K562 (cell line): ENCODE results near the gene USHBP1. TPM values are rescaled to one million over a fixed set of nuclear protein-coding genes. Genes with fewer than 3 reads are reported as not detected.

Experiments
- ATAC-seq: fragments of 200-7000 bp; cut with Tn5 transposase; 3 replicates; pipeline ENCODE4 v1.9.1; 2020; ENCODE audit warnings: moderate library complexity
- BruUV-seq: library from RNA; stranded (reverse); fragments of 400-500 nt; replicated peaks from 2 replicates; lab custom pipeline; 2021; lab: Mats Ljungman, UMichigan
- CTCF ChIA-PET: fragments of 300-600 bp; formaldehyde crosslinking; extraction: SDS; loops from one replicate; lab custom pipeline; 2021; ENCODE audit warnings: low intra/inter-chr PET ratio; lab: Yijun Ruan, JAX
- POLR2A ChIA-PET: fragments of 300-600, 350-650 bp; sonication (Branson Sonifier 250); formaldehyde crosslinking; extraction: SDS; loops from one replicate; lab custom pipeline; 2021; ENCODE audit warnings: antibody characterized with exemption, inconsistent platforms; lab: Yijun Ruan, JAX
- DNase-seq, 4 experiments: peaks; one replicate each; pipeline versions ENCODE4 v3.0.0 to v3.0.0-alpha.2; 2011 to 2018; ENCODE audit warnings: low spot score in 3 of 4, mixed read lengths in 3 of 4; ENCODE audit errors: extremely low read depth in 1 of 4
- FAIRE-seq: peaks from 2 replicates; lab custom pipeline; 2011; peaks lifted over from hg19 to GRCh38; lab: Jason Lieb, UNC
- H2AFZ ChIP-seq: 2 replicates; pipeline ENCODE4 v1.6.0; 2011; ENCODE audit warnings: low read depth, low read length, control low read depth, inconsistent platforms
- H3K27ac ChIP-seq: fragments of 200-600 bp; 3 replicates; pipeline ENCODE4 v1.8.0; 2011; ENCODE audit warnings: low read depth, mild to moderate bottlenecking, control low read depth, inconsistent platforms, low read length, moderate library complexity, mixed read lengths; ENCODE audit errors: extremely low read depth
- H3K27me3 ChIP-seq, 2 experiments: fragments of 300-600 bp in 1 of 2; 2 replicates in 1 of 2; 3 replicates in 1 of 2; pipeline versions ENCODE4 v1.6.0 to v1.8.0; 2011; ENCODE audit warnings: inconsistent platforms in 2 of 2, low read length in 2 of 2, mild to moderate bottlenecking in 1 of 2, mixed read lengths in 1 of 2, moderate library complexity in 1 of 2; ENCODE audit not compliant: control insufficient read depth in 2 of 2, insufficient read depth in 2 of 2
- H3K36me3 ChIP-seq: fragments of 300-600 bp; 3 replicates; pipeline ENCODE4 v1.8.0; 2011; ENCODE audit warnings: mild to moderate bottlenecking, low read length, inconsistent platforms; ENCODE audit not compliant: control insufficient read depth, insufficient read depth
- H3K4me1 ChIP-seq, 2 experiments: fragments of 200-600 bp in 1 of 2; replicated peaks in 1 of 2; 2 replicates in 1 of 2; 3 replicates in 1 of 2; pipeline versions ENCODE4 v1.5.1 to v1.8.0; 2011; ENCODE audit warnings: inconsistent platforms in 2 of 2, low read length in 2 of 2, mild to moderate bottlenecking in 1 of 2, mixed read lengths in 1 of 2, moderate library complexity in 1 of 2; ENCODE audit not compliant: control insufficient read depth in 2 of 2, insufficient read depth in 2 of 2
- H3K4me2 ChIP-seq: 2 replicates; pipeline ENCODE4 v1.6.1; 2011; ENCODE audit warnings: low read length, control low read depth, inconsistent platforms, mixed read lengths; ENCODE audit not compliant: insufficient read depth
- H3K4me3 ChIP-seq: fragments of 200-600 bp; sonication (generic), shearing (Covaris generic); 2 replicates; pipeline ENCODE4 v1.5.1; 2016; ENCODE audit warnings: control low read depth, inconsistent platforms
- H3K79me2 ChIP-seq: fragments of 200-600 bp; 3 replicates; pipeline ENCODE4 v1.8.0; 2011; ENCODE audit warnings: low read length, inconsistent platforms; ENCODE audit not compliant: control insufficient read depth, insufficient read depth
- H3K9ac ChIP-seq, 2 experiments: 2 replicates each; pipeline versions ENCODE4 v1.6.0 to v1.6.1; 2011; ENCODE audit warnings: low read depth in 2 of 2, low read length in 2 of 2, control low read depth in 1 of 2, inconsistent platforms in 1 of 2, mild to moderate bottlenecking in 1 of 2, mixed read lengths in 1 of 2; ENCODE audit not compliant: insufficient read depth in 1 of 2
- H3K9me1 ChIP-seq: one replicate; pipeline ENCODE4 v1.6.0; 2011; ENCODE audit warnings: inconsistent platforms, mild to moderate bottlenecking, low read length, moderate library complexity; ENCODE audit not compliant: control insufficient read depth, insufficient read depth
- H3K9me3 ChIP-seq: replicated peaks from 2 replicates; pipeline ENCODE4 v1.5.1; 2011; ENCODE audit warnings: low read depth, low read length, inconsistent platforms; ENCODE audit not compliant: control insufficient read depth, insufficient read depth
- H4K20me1 ChIP-seq: replicated peaks from 2 replicates; pipeline ENCODE4 v1.6.1; 2011; ENCODE audit warnings: low read length, inconsistent platforms, mixed read lengths; ENCODE audit not compliant: control insufficient read depth, insufficient read depth
- BRD4 ChIP-seq: fragments of 200-600 bp; sonication (generic); IDR thresholded peaks from 2 replicates; pipeline ENCODE4 v1.6.1; 2017; ENCODE audit warnings: inconsistent platforms
- CCAR2 ChIP-seq: fragments of 200-400 bp; formaldehyde crosslinking; IDR thresholded peaks from 2 replicates; pipeline ENCODE4 v1.6.1; 2017; ENCODE audit warnings: mild to moderate bottlenecking, low read depth, low read length
- EP400 ChIP-seq: fragments of 450-650 bp; IDR thresholded peaks from 2 replicates; pipeline ENCODE4 v1.6.1; 2017; ENCODE audit warnings: antibody characterized with exemption, mild to moderate bottlenecking, moderate library complexity
- HDAC3 ChIP-seq: fragments of 450-650 bp; IDR thresholded peaks from 2 replicates; pipeline ENCODE4 v1.6.1; 2018; ENCODE audit warnings: borderline replicate concordance, mild to moderate bottlenecking, moderate library complexity; ENCODE audit not compliant: partially characterized antibody
- MAFG ChIP-seq: fragments of 450-650 bp; conservative IDR thresholded peaks from 2 replicates; pipeline ENCODE4 v1.6.1; 2016; ENCODE audit warnings: missing genetic modification characterization, missing compliant biosample characterization
- MEF2D ChIP-seq: conservative IDR thresholded peaks from 2 replicates; pipeline ENCODE4 v1.6.1; 2016; ENCODE audit warnings: low read depth, missing genetic modification characterization, missing compliant biosample characterization
- PHB2 ChIP-seq: fragments of 450-650 bp; IDR thresholded peaks from 2 replicates; pipeline ENCODE4 v1.6.1; 2017; ENCODE audit warnings: low read depth
- PML ChIP-seq: IDR thresholded peaks from 2 replicates; pipeline ENCODE4 v1.6.1; 2012; ENCODE audit warnings: low read length, inconsistent platforms
- POLR2AphosphoS2 ChIP-seq: IDR thresholded peaks from 2 replicates; pipeline ENCODE4 v1.6.1; 2012; ENCODE audit warnings: low read length, improper control_type of control experiment
- POLR2AphosphoS5 ChIP-seq: IDR thresholded peaks from 2 replicates; pipeline ENCODE4 v1.6.1; 2011; ENCODE audit warnings: mild to moderate bottlenecking, low read depth, low read length, moderate library complexity; ENCODE audit not compliant: control insufficient read depth, insufficient read depth
- TAL1 ChIP-seq: fragments of 450-650 bp; IDR thresholded peaks from 2 replicates; pipeline ENCODE4 v1.6.1; 2016; ENCODE audit warnings: mild to moderate bottlenecking
- TSC22D4 ChIP-seq: fragments of 450-650 bp; IDR thresholded peaks from 2 replicates; pipeline ENCODE4 v1.6.1; 2016; ENCODE audit warnings: missing genetic modification characterization, missing biosample characterization, control low read depth
- ZBTB5 ChIP-seq: fragments of 450-650 bp; IDR thresholded peaks from 2 replicates; pipeline ENCODE4 v1.6.1; 2017; ENCODE audit warnings: antibody characterized with exemption
- ZBTB8A ChIP-seq: fragments of 450-650 bp; IDR thresholded peaks from 2 replicates; pipeline ENCODE4 v1.6.1; 2018; ENCODE audit warnings: mild to moderate bottlenecking, moderate library complexity; ENCODE audit not compliant: partially characterized antibody
- WGBS: fragments of 100-300 bp; shearing (Covaris generic); methylation state at CpG from one replicate; pipeline ENCODE4 v1.1.6; 2016; ENCODE audit warnings: low coverage, mixed read lengths; ENCODE audit not compliant: insufficient coverage; ENCODE audit errors: missing lambda C conversion rate; 5-methylcytosine and 5-hydroxymethylcytosine counted together
- in situ Hi-C: fragments of 300-500 bp; cut with MboI; formaldehyde crosslinking; loops from 4 replicates; pipeline ENCODE4 v1.15.0; 2018; ENCODE audit warnings: inconsistent platforms, mixed read lengths
- intact Hi-C: fragments of 100-400 bp; cut with micrococcal nuclease; formaldehyde crosslinking; loops from 2 replicates; pipeline ENCODE4 v1.14.2; 2022
- polyA plus RNA-seq, 8 experiments: library from polyadenylated mRNA; depleted of rRNA in 4 of 8; stranded (reverse) in 5 of 8; unstranded in 3 of 8; fragments of >200 nt; fragmentation: Nextera tagmentation in 2 of 8; fragmentation: Illumina TruSeq in 1 of 8; extraction: Ambion mirVana in 2 of 8; extraction: Trizol in 1 of 8; gene quantifications; 2 replicates each; pipeline versions ENCODE4 v1.2.1 to v1.2.3, GENCODE V29; 2011 to 2014; ENCODE audit warnings: inconsistent platforms in 1 of 8, missing spikeins in 1 of 8
- total RNA-seq, 7 experiments: library from RNA; depleted of rRNA in 6 of 7; stranded (reverse); fragments of >200 nt in 6 of 7; fragmentation: Illumina TruSeq in 2 of 7; extraction: Trizol in 2 of 7; gene quantifications; 2 replicates each; pipeline versions ENCODE4 v1.2.1 to v1.2.3, GENCODE V29; 2011 to 2021; ENCODE audit warnings: low replicate concordance in 1 of 7

The USHBP1 gene
- total and polyA plus RNA-seq, 9 of the 15 experiments (the other 6 are each of a cell fraction or from before 2014, with no cell fraction given): 0.03 to 0.10 (median 0.05) TPM; not detected in 5

GRCh38 chr19:17303940-17304267 lies 39.4 kb upstream of the USHBP1 start:
- no peaks in the 10 kb centered on the region for H4K20me1 ChIP-seq
- FAIRE-seq: no peak
- H3K4me1 ChIP-seq: peaks cover 26 to 64% of the 10 kb centered on the region in 2 experiments; a peak in 4 of 5 replicates
- ChIA-PET POLR2A (interaction anchor here (0.6 to 1.6 kb wide), 6 partner anchors 9 to 273 kb away, joined by 3 to 5 read pairs (median 4); partner anchors contain the start of gene BABAM1), CTCF (interaction anchor here (0.6 to 1.1 kb wide), 2 partner anchors 11 to 87 kb away, joined by 3 to 6 read pairs; no protein-coding TSS in a partner anchor)
- peaks cover 15% of the 10 kb centered on the region for H3K36me3 ChIP-seq
- no peak for DNase-seq
- H2AFZ ChIP-seq: peak overlapping the region; percentile 84
- H3K27me3 ChIP-seq: no peaks in the 10 kb centered on the region
- BruUV-seq: no TSS peak
- ATAC-seq: no peak
- H3K9me3 ChIP-seq: no peaks in the 10 kb centered on the region; the same call in 1 of the 2 replicates
- H3K9me1 ChIP-seq: no peaks in the 10 kb centered on the region
- no peak for TF ChIP-seq BRD4
- TF ChIP-seq EP400: no peak
- H3K9ac ChIP-seq: peak overlapping the region in 1 of 2 experiments; percentile 47; a peak in 2 of 4 replicates
- H3K4me3 ChIP-seq: no peak overlapping the region
- intact Hi-C loops: no loop called here
- peak overlapping the region; percentile 62 for H3K4me2 ChIP-seq
- in situ Hi-C loops: no loop called here
- H3K27ac ChIP-seq: peak overlapping the region; percentile 32
- peaks cover 31% of the 10 kb centered on the region for H3K79me2 ChIP-seq
- 61% methylated on average over 12 of the region's 12 CpGs for WGBS

GRCh38 chr19:17303167-17303939 lies 38.8 kb upstream of the USHBP1 start, which contains the start of gene ABHD8:
TSS of gene ABHD8 (minus strand) at chr19:17303425. CDS start at chr19:17301616, 1,809 bp downstream.
- H3K9me1 ChIP-seq: no peaks in the 10 kb centered on the region
- H3K4me1 ChIP-seq: peaks cover 26 to 60% of the 10 kb centered on the region in 2 experiments; a peak in 4 of 5 replicates
- H2AFZ ChIP-seq: peak within 1 kb of the TSS; percentile 84
- ChIA-PET POLR2A (interaction anchor here (0.6 to 1.6 kb wide), 8 partner anchors 9 to 496 kb away, joined by 3 to 5 read pairs (median 4); partner anchors contain the start of gene BABAM1), CTCF (interaction anchor here (1.1 kb wide), 1 partner anchor 10 kb away, joined by 6 read pairs; no protein-coding TSS in a partner anchor)
- peak within 1 kb of the TSS; percentile 77 for H3K27ac ChIP-seq
- H3K4me3 ChIP-seq: peak within 1 kb of the TSS; percentile 59
- peak within 1 kb of the TSS; percentile 60 to 93; a peak in 3 of 4 replicates for H3K9ac ChIP-seq
- under 1% methylated on average over 44 of the region's 52 CpGs for WGBS
- no peaks in the 10 kb centered on the region; the same call in 1 of the 2 replicates for H3K9me3 ChIP-seq
- H3K4me2 ChIP-seq: peak within 1 kb of the TSS; percentile 73
- intact Hi-C loops: no loop called here
- no TSS peak for BruUV-seq
- no peaks in the 10 kb centered on the region for H4K20me1 ChIP-seq
- peaks cover 18% of the 10 kb centered on the region for H3K36me3 ChIP-seq
- H3K79me2 ChIP-seq: peaks cover 31% of the 10 kb centered on the region
- no peaks in the 10 kb centered on the region for H3K27me3 ChIP-seq
- peak; percentile 94 for FAIRE-seq
- ATAC-seq: peak; percentile 92
- in situ Hi-C loops: no loop called here
- peak; percentile 92 to 98 (median 96) for DNase-seq
- TF ChIP-seq CCAR2: no peak
- no peak for TF ChIP-seq ZBTB8A
- TF ChIP-seq POLR2AphosphoS5: no peak
- no peak for TF ChIP-seq TAL1
- no peak for TF ChIP-seq MEF2D (tag)
- TF ChIP-seq HDAC3: no peak
- TF ChIP-seq TSC22D4: no peak
- TF ChIP-seq POLR2AphosphoS2: no peak
- TF ChIP-seq PHB2: no peak
- TF ChIP-seq MAFG (tag): no peak
- TF ChIP-seq ZBTB5: no peak
- 0 out of 2 replicates have a peak, but pooled peaks have one; percentile 22 for TF ChIP-seq PML
